ENCODE data around the gene ARHGEF37.
"Not testable (repeated sequence)": the region's sequence is repeated elsewhere in the genome, so short reads cannot be mapped to it uniquely, and the experiment has no call there.

The ARHGEF37 gene

GRCh38 chr5:149564542-149565140, 16.7 kb upstream of the ARHGEF37 start:
- DNase-seq, result peak; percentile 62

- DNase-seq, result no peak
Measured at GRCh38 chr5:149567226-149567625, 14.1 kb upstream of the ARHGEF37 start.

- no peak for DNase-seq
Measured at GRCh38 chr5:149572170-149572569, 9.1 kb upstream of the ARHGEF37 start.

GRCh38 chr5:149572576-149573231, 8.6 kb upstream of the ARHGEF37 start:
- DNase-seq, result no peak

GRCh38 chr5:149575131-149575530, 6.2 kb upstream of the ARHGEF37 start:
- DNase-seq, result no peak

- DNase-seq, result peak; percentile 9
Measured at GRCh38 chr5:149576021-149576420, 5.3 kb upstream of the ARHGEF37 start.

- no peak for DNase-seq
Measured at GRCh38 chr5:149578896-149579295, 2.4 kb upstream of the ARHGEF37 start.

GRCh38 chr5:149580808-149581191, 498 bp upstream of the ARHGEF37 start:
- no peak for DNase-seq

GRCh38 chr5:149581931-149582768, 852 bp downstream of the ARHGEF37 start:
- DNase-seq, result no peak

GRCh38 chr5:149583394-149583793, 2.1 kb downstream of the ARHGEF37 start:
- DNase-seq, result no peak

GRCh38 chr5:149584121-149584520, 2.8 kb downstream of the ARHGEF37 start:
- no peak for DNase-seq

GRCh38 chr5:149585910-149586309, 4.6 kb downstream of the ARHGEF37 start:
- DNase-seq, result no peak

GRCh38 chr5:149586708-149587318, 5.5 kb downstream of the ARHGEF37 start:
- no peak for DNase-seq

GRCh38 chr5:149588936-149589335, 7.6 kb downstream of the ARHGEF37 start:
- DNase-seq, result no peak

GRCh38 chr5:149593370-149593769, 12.1 kb downstream of the ARHGEF37 start:
- DNase-seq, result no peak

GRCh38 chr5:149594206-149594895, 13.1 kb downstream of the ARHGEF37 start:
- DNase-seq, result no peak

- DNase-seq, result not testable (repeated sequence)
Measured at GRCh38 chr5:149595105-149595504, 13.8 kb downstream of the ARHGEF37 start.

GRCh38 chr5:149596712-149597111, 15.4 kb downstream of the ARHGEF37 start:
- no peak for DNase-seq

- DNase-seq, result no peak
Measured at GRCh38 chr5:149597618-149598017, 16.3 kb downstream of the ARHGEF37 start.

GRCh38 chr5:149598234-149598633, 16.9 kb downstream of the ARHGEF37 start:
- DNase-seq, result not testable (repeated sequence)

GRCh38 chr5:149598966-149599365, 17.7 kb downstream of the ARHGEF37 start:
- DNase-seq, result no peak

- no peak for DNase-seq
Measured at GRCh38 chr5:149599375-149599774, 18.1 kb downstream of the ARHGEF37 start.

GRCh38 chr5:149600932-149601331, 19.6 kb downstream of the ARHGEF37 start:
- no peak for DNase-seq

Measured in central memory CD4-positive, alpha-beta T cell (primary cell).